HepG2 (cell line): ENCODE data around the gene DAZAP1. TPM values are rescaled to one million over a fixed set of nuclear protein-coding genes. Genes with fewer than 3 reads are reported as not detected.

Experiments
- AHDC1 ChIP-seq: sonication (generic); formaldehyde crosslinking; IDR thresholded peaks from 2 replicates; pipeline ENCODE4 v1.5.1; 2020; ENCODE audit warnings: mild to moderate bottlenecking, missing genetic modification reagents, borderline replicate concordance
- ATF4 ChIP-seq, 2 experiments: fragments of 450-650 bp in 1 of 2; sonication (generic) in 1 of 2; formaldehyde crosslinking; IDR thresholded peaks; 2 replicates each; pipeline versions ENCODE4 v1.5.0 to v1.8.0; 2020 to 2022; ENCODE audit warnings: mild to moderate bottlenecking in 1 of 2, missing genetic modification reagents in 1 of 2
- CHD2 ChIP-seq: IDR thresholded peaks from 2 replicates; pipeline ENCODE4 v1.6.1; 2011; ENCODE audit warnings: low read depth, low read length, improper control_type of control experiment
- DR1 ChIP-seq: sonication (generic); formaldehyde crosslinking; IDR thresholded peaks from 2 replicates; pipeline ENCODE4 v1.8.0; 2021; ENCODE audit warnings: mild to moderate bottlenecking, missing genetic modification reagents, inconsistent platforms
- GATAD1 ChIP-seq: IDR thresholded peaks from 2 replicates; pipeline ENCODE4 v1.6.1; 2016; ENCODE audit warnings: missing genetic modification reagents, missing compliant biosample characterization
- HDAC6 ChIP-seq: fragments of 200-600 bp; sonication (generic); IDR thresholded peaks from 2 replicates; pipeline ENCODE4 v1.7.0; 2017; ENCODE audit warnings: mild to moderate bottlenecking, antibody characterized with exemption, low read length, low read depth
- MATR3 ChIP-seq: sonication (generic); formaldehyde crosslinking; IDR thresholded peaks from 2 replicates; pipeline ENCODE4 v1.4.0; 2020; ENCODE audit warnings: missing genetic modification reagents
- MED8 ChIP-seq: sonication (generic); formaldehyde crosslinking; IDR thresholded peaks from 2 replicates; pipeline ENCODE4 v1.8.1; 2023; ENCODE audit warnings: mild to moderate bottlenecking, missing genetic modification reagents; ENCODE audit not compliant: insufficient replicate concordance
- MEIS2 ChIP-seq: sonication (generic); formaldehyde crosslinking; IDR thresholded peaks from 2 replicates; pipeline ENCODE4 v1.9.0; 2021; ENCODE audit warnings: mild to moderate bottlenecking, missing genetic modification reagents
- MTF1 ChIP-seq: sonication (generic); formaldehyde crosslinking; IDR thresholded peaks from 2 replicates; pipeline ENCODE4 v1.5.0; 2020; ENCODE audit warnings: missing genetic modification reagents
- PRMT3 ChIP-seq: sonication (generic); formaldehyde crosslinking; IDR thresholded peaks from 2 replicates; pipeline ENCODE4 v1.8.1; 2022; ENCODE audit warnings: low read depth, mild to moderate bottlenecking, moderate library complexity, missing genetic modification reagents, borderline replicate concordance
- RCOR2 ChIP-seq: IDR thresholded peaks from 2 replicates; pipeline ENCODE4 v1.6.1; 2016; ENCODE audit warnings: missing biosample characterization, missing genetic modification reagents
- RFX3 ChIP-seq: IDR thresholded peaks from 2 replicates; pipeline ENCODE4 v1.6.1; 2016; ENCODE audit warnings: missing biosample characterization, missing genetic modification reagents
- RNF2 ChIP-seq: fragments of 450-650 bp; conservative IDR thresholded peaks from 2 replicates; pipeline ENCODE4 v1.6.1; 2016; ENCODE audit warnings: low read depth
- SNAPC5 ChIP-seq: sonication (generic); formaldehyde crosslinking; IDR thresholded peaks from 2 replicates; pipeline ENCODE4 v1.8.1; 2023; ENCODE audit warnings: mild to moderate bottlenecking, missing genetic modification reagents, borderline replicate concordance
- TFE3 ChIP-seq: IDR thresholded peaks from 2 replicates; pipeline ENCODE4 v1.6.1; 2016
- ZBTB14 ChIP-seq: sonication (generic); formaldehyde crosslinking; IDR thresholded peaks from 2 replicates; pipeline ENCODE4 v1.4.0; 2020; ENCODE audit warnings: missing genetic modification reagents
- ZNF367 ChIP-seq: sonication (generic); formaldehyde crosslinking; IDR thresholded peaks from 2 replicates; pipeline ENCODE4 v1.4.0; 2020; ENCODE audit warnings: missing genetic modification reagents, borderline replicate concordance
- ZNF879 ChIP-seq: sonication (generic); formaldehyde crosslinking; IDR thresholded peaks from 2 replicates; pipeline ENCODE4 v1.8.1; 2023; ENCODE audit warnings: missing genetic modification reagents
- polyA plus RNA-seq, 8 experiments: library from polyadenylated mRNA; depleted of rRNA in 3 of 8; stranded (reverse) in 7 of 8; unstranded in 1 of 8; fragments of >200 nt; fragmentation: Illumina TruSeq in 4 of 8; extraction: Trizol in 4 of 8; gene quantifications; 2 replicates each; pipeline versions ENCODE4 v1.2.1 to v1.2.3, GENCODE V29; 2011 to 2016; ENCODE audit warnings: low read depth in 4 of 8, missing spikeins in 1 of 8, mixed read lengths in 1 of 8; ENCODE audit not compliant: insufficient read depth in 1 of 8
- total RNA-seq, 5 experiments: library from RNA; depleted of rRNA; stranded (reverse); fragments of >200 nt; fragmentation: Illumina TruSeq; extraction: Trizol; gene quantifications; 2 replicates each; pipeline ENCODE4 v1.2.3, GENCODE V29; 2016; ENCODE audit warnings: low read depth in 1 of 5

Gene DAZAP1
- total and polyA plus RNA-seq, 2 of the 13 experiments (the other 11 are each of a cell fraction or from before 2014, with no cell fraction given), result 63.3 to 79.2 TPM

- TF ChIP-seq TFE3 (peak; percentile 35; the same call in 1 of the 2 replicates), MEIS2 (CRISPR knock-in tag) (no peak), RFX3 (CRISPR knock-in tag) (no peak), HDAC6 (no peak), AHDC1 (CRISPR knock-in tag) (no peak), GATAD1 (CRISPR knock-in tag) (peak; percentile 53; the same call in 1 of the 2 replicates), CHD2 (no peak), SNAPC5 (no peak), ZNF879 (CRISPR knock-in tag) (no peak), PRMT3 (CRISPR knock-in tag) (no peak), MED8 (CRISPR knock-in tag) (no peak), RNF2 (no peak), MATR3 (CRISPR knock-in tag) (no peak), ZBTB14 (CRISPR knock-in tag) (peak; percentile 98), DR1 (CRISPR knock-in tag) (0 out of 2 replicates have a peak, but pooled peaks have one; percentile 25), RCOR2 (CRISPR knock-in tag) (0 out of 2 replicates have a peak, but pooled peaks have one; percentile 56), MTF1 (CRISPR knock-in tag) (no peak), ZNF367 (no peak), ATF4 (CRISPR knock-in tag; IDR thresholded peaks at IDR 0.05) (no peak; a peak in 1 of 4 replicates)
Measured at GRCh38 chr19:1406774-1407527, 435 bp upstream of the DAZAP1 start (continued).
